HCT116 (cell line): ENCODE data around the gene DPH1. TPM values are rescaled to one million over a fixed set of nuclear protein-coding genes. Genes with fewer than 3 reads are reported as not detected.

Experiments used
- ATAC-seq: fragments of 200-7000 bp; cut with Tn5 transposase; 2 replicates; pipeline ENCODE4 v1.9.1; 2020; ENCODE audit warnings: mild to moderate bottlenecking, moderate library complexity
- BruUV-seq: library from RNA; stranded (reverse); fragments of 400-500 nt; replicated peaks from 2 replicates; lab custom pipeline; 2021; lab: Mats Ljungman, UMichigan
- CTCF ChIA-PET: fragments of 300-600 bp; sonication (Branson Sonifier 250); formaldehyde crosslinking; loops from one replicate; lab custom pipeline; 2021; ENCODE audit warnings: antibody characterized with exemption; lab: Charles Lee
- POLR2A ChIA-PET: fragments of 300-600, 350-600 bp; sonication (Branson Sonifier 250); formaldehyde crosslinking; loops from one replicate; lab custom pipeline; 2021; ENCODE audit warnings: antibody characterized with exemption; lab: Charles Lee
- RAD21 ChIA-PET, 2 experiments: fragments of 300-600 bp; sonication (Branson Sonifier 250); formaldehyde crosslinking; loops; one replicate each; lab custom pipeline; 2023; ENCODE audit warnings: low total read pairs in 2 of 2; ENCODE audit not compliant: uncharacterized antibody in 2 of 2, unreplicated experiment in 2 of 2, low non-redundant PET in 1 of 2; lab: Charles Lee
- DNase-seq: peaks from one replicate; pipeline ENCODE4 v3.0.0-alpha.2; 2010; ENCODE audit warnings: low read depth, low spot score
- H2AFZ ChIP-seq: fragments of 200-600 bp; shearing (Covaris generic), sonication (generic); 2 replicates; pipeline ENCODE4 v1.6.1; 2017; ENCODE audit warnings: low read depth, mixed run types, mixed read lengths, antibody characterized with exemption, low read length; ENCODE audit not compliant: poor library complexity, severe bottlenecking
- H3K27ac ChIP-seq: 2 replicates; pipeline ENCODE4 v1.5.1; 2012; ENCODE audit warnings: low read depth, low read length
- H3K27me3 ChIP-seq: fragments of 200-600 bp; sonication (generic); 2 replicates; pipeline ENCODE4 v1.6.1; 2016; ENCODE audit warnings: mixed run types, low read length, mixed read lengths; ENCODE audit not compliant: insufficient read depth
- H3K36me3 ChIP-seq, 2 experiments: fragments of 200-500 bp in 1 of 2; fragments of 200-600 bp in 1 of 2; sonication (Bioruptor generic) in 1 of 2; sonication (generic) in 1 of 2; 2 replicates each; pipeline versions ENCODE4 v1.5.1 to v1.6.1; 2014 to 2016; ENCODE audit warnings: low read length in 2 of 2, inconsistent platforms in 1 of 2, mixed read lengths in 1 of 2, mixed run types in 1 of 2; ENCODE audit not compliant: insufficient read depth in 2 of 2, control insufficient read depth in 1 of 2
- H3K4me1 ChIP-seq, 2 experiments: fragments of 200-600 bp in 1 of 2; sonication (generic) in 1 of 2; 2 replicates each; pipeline versions ENCODE4 v1.5.1 to v1.6.1; 2012 to 2017; ENCODE audit warnings: low read length in 2 of 2, inconsistent platforms in 1 of 2, mild to moderate bottlenecking in 1 of 2, mixed read lengths in 1 of 2, mixed run types in 1 of 2, moderate library complexity in 1 of 2; ENCODE audit not compliant: insufficient read depth in 2 of 2, control insufficient read depth in 1 of 2
- H3K4me2 ChIP-seq: fragments of 200-600 bp; sonication (generic); 2 replicates; pipeline ENCODE4 v1.6.1; 2017; ENCODE audit warnings: mixed run types, low read length, mixed read lengths
- H3K4me3 ChIP-seq, 2 experiments: fragments of 200-600 bp in 1 of 2; sonication (generic) in 1 of 2; replicated peaks in 1 of 2; 2 replicates each; pipeline ENCODE4 v1.5.1; 2011 to 2016; ENCODE audit warnings: low read length in 2 of 2, control low read depth in 1 of 2, low read depth in 1 of 2, mild to moderate bottlenecking in 1 of 2, mixed read lengths in 1 of 2, mixed run types in 1 of 2
- H3K79me2 ChIP-seq: fragments of 200-600 bp; sonication (generic); 2 replicates; pipeline ENCODE4 v1.6.1; 2017; ENCODE audit warnings: mild to moderate bottlenecking, mixed run types, low read length, moderate library complexity, mixed read lengths; ENCODE audit not compliant: insufficient read depth
- H3K9ac ChIP-seq: fragments of 200-600 bp; sonication (generic); 2 replicates; pipeline ENCODE4 v1.6.1; 2016; ENCODE audit warnings: low read length, mixed read lengths
- H3K9me2 ChIP-seq: fragments of 200-600 bp; sonication (generic), shearing (Covaris generic); 2 replicates; pipeline ENCODE4 v1.6.1; 2017; ENCODE audit warnings: mixed run types, mild to moderate bottlenecking, moderate library complexity; ENCODE audit not compliant: insufficient read depth
- H3K9me3 ChIP-seq, 2 experiments: fragments of 200-500 bp in 1 of 2; fragments of 200-600 bp in 1 of 2; sonication (Bioruptor generic) in 1 of 2; sonication (generic) in 1 of 2; 2 replicates each; pipeline ENCODE4 v1.6.1; 2014 to 2017; ENCODE audit warnings: low read length in 2 of 2, mixed read lengths in 2 of 2, inconsistent platforms in 1 of 2, low read depth in 1 of 2, mild to moderate bottlenecking in 1 of 2, mixed run types in 1 of 2, moderate library complexity in 1 of 2; ENCODE audit not compliant: control insufficient read depth in 1 of 2, insufficient read depth in 1 of 2
- H4K20me1 ChIP-seq: fragments of 200-600 bp; sonication (generic), shearing (Covaris generic); 2 replicates; pipeline ENCODE4 v1.6.1; 2017; ENCODE audit warnings: mixed run types, mild to moderate bottlenecking, moderate library complexity; ENCODE audit not compliant: insufficient read depth
- CBX3 ChIP-seq: IDR thresholded peaks from 2 replicates; pipeline ENCODE4 v1.6.1; 2012; ENCODE audit warnings: low read depth
- CEBPB ChIP-seq: IDR thresholded peaks from 2 replicates; pipeline ENCODE4 v1.6.1; 2012; ENCODE audit warnings: low read depth
- EGR1 ChIP-seq: IDR thresholded peaks from 2 replicates; pipeline ENCODE4 v1.6.1; 2012; ENCODE audit warnings: low read depth
- JUND ChIP-seq: IDR thresholded peaks from 2 replicates; pipeline ENCODE4 v1.6.1; 2012
- MAX ChIP-seq: IDR thresholded peaks from 2 replicates; pipeline ENCODE4 v1.6.1; 2012
- POLR2A ChIP-seq: IDR thresholded peaks from 2 replicates; pipeline ENCODE4 v1.7.0; 2011; ENCODE audit warnings: borderline replicate concordance; ENCODE audit not compliant: insufficient read depth, insufficient read length; ENCODE audit errors: extremely low read depth
- POLR2AphosphoS5 ChIP-seq: IDR thresholded peaks from 2 replicates; pipeline ENCODE4 v1.6.1; 2011; ENCODE audit warnings: mild to moderate bottlenecking, low read depth, low read length, moderate library complexity
- RAD21 ChIP-seq: IDR thresholded peaks from 2 replicates; pipeline ENCODE4 v1.6.1; 2012; ENCODE audit warnings: low read depth, mild to moderate bottlenecking
- REST ChIP-seq: IDR thresholded peaks from 2 replicates; pipeline ENCODE4 v1.6.1; 2012; ENCODE audit warnings: low read depth
- SIN3A ChIP-seq: IDR thresholded peaks from 2 replicates; pipeline ENCODE4 v1.6.1; 2012; ENCODE audit warnings: low read depth
- SP1 ChIP-seq: IDR thresholded peaks from 2 replicates; pipeline ENCODE4 v1.6.1; 2012; ENCODE audit warnings: low read depth
- SRF ChIP-seq: IDR thresholded peaks from 2 replicates; pipeline ENCODE4 v1.6.1; 2012; ENCODE audit warnings: low read depth
- YY1 ChIP-seq: IDR thresholded peaks from 2 replicates; pipeline ENCODE4 v1.6.1; 2011; ENCODE audit warnings: low read length, low read depth, moderate library complexity, mild to moderate bottlenecking; ENCODE audit not compliant: insufficient replicate concordance; ENCODE audit errors: extremely low read depth
- ZBTB33 ChIP-seq: IDR thresholded peaks from 2 replicates; pipeline ENCODE4 v1.6.1; 2011; ENCODE audit warnings: mild to moderate bottlenecking, low read length, moderate library complexity; ENCODE audit not compliant: insufficient replicate concordance; ENCODE audit errors: extremely low read depth
- ZFX ChIP-seq: fragments of 450-650 bp; IDR thresholded peaks from 2 replicates; pipeline ENCODE4 v1.6.1; 2017
- intact Hi-C: fragments of 100-400 bp; cut with micrococcal nuclease; formaldehyde crosslinking; loops from 2 replicates; pipeline ENCODE4 v1.10.0; 2022
- total RNA-seq: library from RNA; stranded (reverse); gene quantifications from one replicate; pipeline ENCODE4 v1.2.1, GENCODE V29; 2021; ENCODE audit not compliant: unreplicated experiment
- TF ChIP-seq, protein P1 (sequence below), 3 experiments: fragments of 200-600 bp in 1 of 3; sonication (generic) in 1 of 3; IDR thresholded peaks in 2 of 3; conservative IDR thresholded peaks in 1 of 3; 2 replicates each; pipeline ENCODE4 v1.5.1; 2012 to 2017; ENCODE audit warnings: low read depth in 2 of 3, low read length in 2 of 3, antibody characterized with exemption in 1 of 3, borderline replicate concordance in 1 of 3, control low read depth in 1 of 3, mild to moderate bottlenecking in 1 of 3, mixed read lengths in 1 of 3, mixed run types in 1 of 3, moderate library complexity in 1 of 3; ENCODE audit not compliant: insufficient read depth in 1 of 3
- TF ChIP-seq, protein P2 (sequence below): IDR thresholded peaks from 2 replicates; pipeline ENCODE4 v1.6.1; 2012

The DPH1 gene
- total RNA-seq, 1 experiment from 2014 or later: 47.2 TPM

GRCh38 chr17:2041561-2042389 lies 11.8 kb downstream of the DPH1 start, which contains the start of gene OVCA2:
Gene OVCA2 (plus strand): TSS chr17:2042022. CDS start chr17:2042048, 26 bp downstream.
- Histone ChIP-seq H2AFZ (no peak within 1 kb of the TSS), H3K9me3 (no peaks in the 10 kb centered on the region), H3K4me3 (peak within 1 kb of the TSS; percentile 94 to 96), H4K20me1 (no peaks in the 10 kb centered on the region), H3K36me3 (peaks cover 0 to 3% of the 10 kb centered on the region in 2 experiments; a peak in 1 of 4 replicates), H3K9ac (peak within 1 kb of the TSS; percentile 91), H3K4me2 (peak within 1 kb of the TSS; percentile 93), H3K27me3 (no peaks in the 10 kb centered on the region), H3K79me2 (peaks cover 20% of the 10 kb centered on the region; the same call in 1 of the 2 replicates), H3K27ac (peak within 1 kb of the TSS; percentile 83), H3K9me2 (no peaks in the 10 kb centered on the region), H3K4me1 (peaks cover 17 to 36% of the 10 kb centered on the region in 2 experiments)
- POLR2A ChIA-PET: interaction anchor here (0.9 kb wide), 1 partner anchor 12 kb away, joined by 4 read pairs; the partner anchor contains the start of gene DPH1
- intact Hi-C loops: loop anchor here (1.0 kb wide), 1 partner anchor 11 kb away; the partner anchor contains the start of gene DPH1
- BruUV-seq: no TSS peak
- CTCF ChIA-PET: no interaction called here
- TF ChIP-seq YY1 (peak; percentile 97), EGR1 (peak; percentile 84), JUND (no peak), ZBTB33 (no peak), POLR2AphosphoS5 (peak; percentile 90), SP1 (peak; percentile 79), SRF (no peak; the same call in 1 of the 2 replicates), RAD21 (peak; percentile 56), MAX (peak; percentile 40; the same call in 1 of the 2 replicates), CEBPB (no peak), REST (no peak), POLR2A (peak; percentile 26), ZFX (no peak), CBX3 (no peak), SIN3A (peak; percentile 50; the same call in 1 of the 2 replicates)
- TF ChIP-seq, protein P1, sequence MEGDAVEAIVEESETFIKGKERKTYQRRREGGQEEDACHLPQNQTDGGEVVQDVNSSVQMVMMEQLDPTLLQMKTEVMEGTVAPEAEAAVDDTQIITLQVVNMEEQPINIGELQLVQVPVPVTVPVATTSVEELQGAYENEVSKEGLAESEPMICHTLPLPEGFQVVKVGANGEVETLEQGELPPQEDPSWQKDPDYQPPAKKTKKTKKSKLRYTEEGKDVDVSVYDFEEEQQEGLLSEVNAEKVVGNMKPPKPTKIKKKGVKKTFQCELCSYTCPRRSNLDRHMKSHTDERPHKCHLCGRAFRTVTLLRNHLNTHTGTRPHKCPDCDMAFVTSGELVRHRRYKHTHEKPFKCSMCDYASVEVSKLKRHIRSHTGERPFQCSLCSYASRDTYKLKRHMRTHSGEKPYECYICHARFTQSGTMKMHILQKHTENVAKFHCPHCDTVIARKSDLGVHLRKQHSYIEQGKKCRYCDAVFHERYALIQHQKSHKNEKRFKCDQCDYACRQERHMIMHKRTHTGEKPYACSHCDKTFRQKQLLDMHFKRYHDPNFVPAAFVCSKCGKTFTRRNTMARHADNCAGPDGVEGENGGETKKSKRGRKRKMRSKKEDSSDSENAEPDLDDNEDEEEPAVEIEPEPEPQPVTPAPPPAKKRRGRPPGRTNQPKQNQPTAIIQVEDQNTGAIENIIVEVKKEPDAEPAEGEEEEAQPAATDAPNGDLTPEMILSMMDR (IDR thresholded peaks at IDR 0.05 in 2 of 3, conservative IDR thresholded peaks at IDR 0.05 in 1 of 3; ENCODE audit: borderline replicate concordance in 1 of 3, insufficient read depth in 1 of 3, low read depth in 2 of 3, low read length in 2 of 3): peak; percentile 8 to 49 (median 30); a peak in 3 of 6 replicates
- TF ChIP-seq, protein P2, sequence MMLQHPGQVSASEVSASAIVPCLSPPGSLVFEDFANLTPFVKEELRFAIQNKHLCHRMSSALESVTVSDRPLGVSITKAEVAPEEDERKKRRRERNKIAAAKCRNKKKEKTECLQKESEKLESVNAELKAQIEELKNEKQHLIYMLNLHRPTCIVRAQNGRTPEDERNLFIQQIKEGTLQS: no peak
- DNase-seq: peak; percentile 90
- peak; percentile 86 for ATAC-seq
- RAD21 ChIA-PET: no interaction called here
